AG20443 (cell line): ENCODE measurements around the gene RYR2.

Experiments used
- DNase-seq: peaks from one replicate; pipeline ENCODE4 v3.0.0; 2012; ENCODE audit warnings: low spot score, mixed read lengths

RYR2 gene

GRCh38 chr1:237671935-237672334 is 630.0 kb downstream of the RYR2 start:
- DNase-seq, result no peak

- no peak for DNase-seq
Measured at GRCh38 chr1:237672748-237673147, 630.8 kb downstream of the RYR2 start.

- DNase-seq, result no peak
Measured at GRCh38 chr1:237673631-237674030, 631.6 kb downstream of the RYR2 start.

GRCh38 chr1:237677979-237678378 is 636.0 kb downstream of the RYR2 start:
- DNase-seq, result peak; percentile 11

GRCh38 chr1:237679687-237680086 is 637.7 kb downstream of the RYR2 start:
- no peak for DNase-seq

GRCh38 chr1:237681210-237681609 is 639.2 kb downstream of the RYR2 start:
- DNase-seq, result no peak

GRCh38 chr1:237684236-237684635 is 642.3 kb downstream of the RYR2 start:
- DNase-seq, result no peak

GRCh38 chr1:237685551-237685950 is 643.6 kb downstream of the RYR2 start:
- DNase-seq, result no peak

GRCh38 chr1:237687804-237688203 is 645.8 kb downstream of the RYR2 start:
- no peak for DNase-seq

- no peak for DNase-seq
Measured at GRCh38 chr1:237690656-237691055, 648.7 kb downstream of the RYR2 start.

GRCh38 chr1:237692255-237692654 is 650.3 kb downstream of the RYR2 start:
- no peak for DNase-seq

GRCh38 chr1:237695878-237696277 is 653.9 kb downstream of the RYR2 start:
- no peak for DNase-seq

GRCh38 chr1:237700181-237700580 is 658.2 kb downstream of the RYR2 start:
- DNase-seq, result no peak

GRCh38 chr1:237701534-237701933 is 659.5 kb downstream of the RYR2 start:
- DNase-seq, result no peak

- DNase-seq, result no peak
Measured at GRCh38 chr1:237702161-237702560, 660.2 kb downstream of the RYR2 start.

GRCh38 chr1:237705462-237705861 is 663.5 kb downstream of the RYR2 start:
- no peak for DNase-seq

- no peak for DNase-seq
Measured at GRCh38 chr1:237709355-237709754, 667.4 kb downstream of the RYR2 start.

GRCh38 chr1:237711281-237711680 is 669.3 kb downstream of the RYR2 start:
- DNase-seq, result no peak

- no peak for DNase-seq
Measured at GRCh38 chr1:237712082-237712481, 670.1 kb downstream of the RYR2 start.

GRCh38 chr1:237712586-237713157 is 670.7 kb downstream of the RYR2 start:
- DNase-seq, result no peak

GRCh38 chr1:237713916-237714315 is 671.9 kb downstream of the RYR2 start:
- DNase-seq, result no peak

- DNase-seq, result no peak
Measured at GRCh38 chr1:237717106-237717505, 675.1 kb downstream of the RYR2 start.

GRCh38 chr1:237730826-237731350 is 688.9 kb downstream of the RYR2 start:
- no peak for DNase-seq

GRCh38 chr1:237732657-237733056 is 690.7 kb downstream of the RYR2 start:
- no peak for DNase-seq
